Peyer's patch (tissue), 4 donors: ENCODE measurements around the gene OAS2.

Experiments used
- CTCF ChIP-seq, 6 experiments: fragments of 450-650 bp in 4 of 6; fragments of 200-600 bp in 2 of 6; sonication (generic) in 1 of 6; IDR thresholded peaks; one replicate each; pipeline ENCODE4 v1.5.1; 2017 to 2019; ENCODE audit warnings: antibody characterized with exemption in 6 of 6, mild to moderate bottlenecking in 3 of 6, moderate library complexity in 1 of 6
- POLR2A ChIP-seq, 2 donors: fragments of 450-650 bp; IDR thresholded peaks; one replicate each; pipeline ENCODE4 v1.5.1; 2017; ENCODE audit warnings: antibody characterized with exemption in 2 of 2, mild to moderate bottlenecking in 2 of 2, moderate library complexity in 2 of 2

- no peak for TF ChIP-seq POLR2A (IDR thresholded peaks at IDR 0.05)
- no peak for TF ChIP-seq CTCF (IDR thresholded peaks at IDR 0.05)
These were observed 7.1 kb upstream of the OAS2 start for GRCh38 chr12:112971248-112971647.
